GM21528 (cell line): Measurements from ENCODE around the gene CIRBP.

Source experiments
- ATAC-seq: cut with Tn5 transposase; IDR thresholded peaks from one replicate; pipeline ENCODE4 v1.9.1; 2021; ENCODE audit warnings: mild to moderate bottlenecking, moderate library complexity; ENCODE audit not compliant: unreplicated experiment, low FRiP score

CIRBP gene

GRCh38 chr19:1276628-1277022 is 7.5 kb downstream of the CIRBP start:
- no peak for ATAC-seq

GRCh38 chr19:1277061-1277460 is 7.9 kb downstream of the CIRBP start:
- no peak for ATAC-seq

GRCh38 chr19:1278074-1278473 is 8.9 kb downstream of the CIRBP start:
- no peak for ATAC-seq

- ATAC-seq = no peak
Measured at GRCh38 chr19:1278713-1279660, 9.9 kb downstream of the CIRBP start.

- ATAC-seq = no peak
Measured at GRCh38 chr19:1279782-1280341, 10.7 kb downstream of the CIRBP start.

- ATAC-seq = no peak
Measured at GRCh38 chr19:1280636-1281568, 11.8 kb downstream of the CIRBP start.

GRCh38 chr19:1281569-1282287 is 12.6 kb downstream of the CIRBP start:
- ATAC-seq = no peak

- no peak for ATAC-seq
Measured at GRCh38 chr19:1282588-1283206, 13.6 kb downstream of the CIRBP start.

- ATAC-seq = no peak
Measured at GRCh38 chr19:1283207-1283916, 14.2 kb downstream of the CIRBP start.

GRCh38 chr19:1283917-1284292 is 14.8 kb downstream of the CIRBP start:
- ATAC-seq = no peak

- ATAC-seq = no peak
Measured at GRCh38 chr19:1284293-1284978, 15.3 kb downstream of the CIRBP start.

GRCh38 chr19:1284979-1285736 is 16.0 kb downstream of the CIRBP start:
- ATAC-seq = no peak

- ATAC-seq = no peak
Measured at GRCh38 chr19:1285737-1286360, 16.7 kb downstream of the CIRBP start, which contains the start of gene EFNA2. Gene EFNA2, plus strand, starts transcription at chr19:1285873. Its CDS starts 296 bp downstream, at chr19:1286169.

- ATAC-seq = no peak
Measured at GRCh38 chr19:1286487-1287353, 17.6 kb downstream of the CIRBP start.

GRCh38 chr19:1287354-1288225 is 18.5 kb downstream of the CIRBP start:
- no peak for ATAC-seq

- ATAC-seq = no peak
Measured at GRCh38 chr19:1288226-1288612, 19.1 kb downstream of the CIRBP start.
